A673 (cell line): Measurements from ENCODE around the gene GSG1L2. TPM values are rescaled to one million over a fixed set of nuclear protein-coding genes. Genes with fewer than 3 reads are reported as not detected.
A peak's percentile ranks its signal among the peaks of the same experiment; 100 is the strongest.

Source experiments
- BruUV-seq: library from RNA; stranded (reverse); fragments of 400-500 nt; replicated peaks from 2 replicates; lab custom pipeline; 2021; lab: Mats Ljungman, UMichigan
- CTCF ChIA-PET: fragments of 300-600 bp; sonication (Branson Sonifier 250); formaldehyde crosslinking; loops from one replicate; lab custom pipeline; 2022; ENCODE audit warnings: antibody characterized with exemption; lab: Charles Lee
- POLR2A ChIA-PET: fragments of 300-600 bp; sonication (Branson Sonifier 250); formaldehyde crosslinking; loops from one replicate; lab custom pipeline; 2022; ENCODE audit warnings: antibody characterized with exemption; ENCODE audit not compliant: low non-redundant PET; lab: Charles Lee
- DNase-seq: peaks from one replicate; pipeline ENCODE4 v3.0.0-alpha.2; 2015; ENCODE audit warnings: low spot score
- H3K27ac ChIP-seq: fragments of 200-600 bp; sonication (generic); 2 replicates; pipeline ENCODE4 v1.5.1; 2016; ENCODE audit warnings: mixed run types, low read depth, mild to moderate bottlenecking, mixed read lengths, antibody characterized with exemption, low read length; ENCODE audit not compliant: poor library complexity, severe bottlenecking
- H3K27me3 ChIP-seq: fragments of 200-600 bp; sonication (generic); replicated peaks from 2 replicates; pipeline ENCODE4 v1.6.1; 2017; ENCODE audit warnings: mixed run types, low read depth, mild to moderate bottlenecking, mixed read lengths, antibody characterized with exemption, low read length; ENCODE audit not compliant: insufficient read depth, poor library complexity
- H3K36me3 ChIP-seq: fragments of 200-600 bp; sonication (generic); 2 replicates; pipeline ENCODE4 v1.6.1; 2016; ENCODE audit warnings: mixed run types, mild to moderate bottlenecking, mixed read lengths, antibody characterized with exemption, low read length; ENCODE audit not compliant: insufficient read depth, poor library complexity, severe bottlenecking
- H3K4me1 ChIP-seq: fragments of 200-600 bp; sonication (generic); 2 replicates; pipeline ENCODE4 v1.6.1; 2017; ENCODE audit warnings: mixed run types, mild to moderate bottlenecking, mixed read lengths, antibody characterized with exemption, low read length; ENCODE audit not compliant: insufficient read depth, poor library complexity, severe bottlenecking
- H3K4me3 ChIP-seq: fragments of 200-600 bp; sonication (generic); 2 replicates; pipeline ENCODE4 v1.5.1; 2016; ENCODE audit warnings: low read depth, mixed run types, mild to moderate bottlenecking, mixed read lengths, low read length; ENCODE audit not compliant: poor library complexity, severe bottlenecking
- H3K9me3 ChIP-seq: fragments of 200-600 bp; sonication (generic); 2 replicates; pipeline ENCODE4 v1.6.1; 2016; ENCODE audit warnings: mixed run types, low read depth, mild to moderate bottlenecking, mixed read lengths, antibody characterized with exemption, low read length; ENCODE audit not compliant: poor library complexity, severe bottlenecking
- CTCF ChIP-seq: fragments of 300-800, 200-600 bp; sonication (generic); conservative IDR thresholded peaks from 2 replicates; pipeline ENCODE4 v1.5.1; 2017; ENCODE audit warnings: low read depth, mild to moderate bottlenecking, antibody characterized with exemption, low read length, moderate library complexity, mixed read lengths
- EZH2 ChIP-seq: fragments of 200-600 bp; sonication (generic); IDR thresholded peaks from 2 replicates; pipeline ENCODE4 v1.6.1; 2017; ENCODE audit warnings: borderline replicate concordance, low read depth, mild to moderate bottlenecking, mixed read lengths, antibody characterized with exemption, low read length; ENCODE audit not compliant: poor library complexity, severe bottlenecking
- intact Hi-C: fragments of 100-400 bp; cut with micrococcal nuclease; formaldehyde crosslinking; loops from one replicate; pipeline ENCODE4 v1.10.0; 2022; ENCODE audit not compliant: unreplicated experiment
- total RNA-seq: library from RNA; stranded (reverse); gene quantifications from 2 replicates; pipeline ENCODE4 v1.2.3, GENCODE V29; 2021

The GSG1L2 gene
- total RNA-seq, 1 experiment from 2014 or later: not detected

GRCh38 chr17:9771465-9771864 lies 50.4 kb downstream of the GSG1L2 start:
- Histone ChIP-seq H3K27ac (no peak overlapping the region), H3K36me3 (no peaks in the 10 kb centered on the region), H3K9me3 (no peaks in the 10 kb centered on the region), H3K4me1 (no peaks in the 10 kb centered on the region), H3K27me3 (peaks cover 15% of the 10 kb centered on the region), H3K4me3 (no peak overlapping the region)
- no peak for TF ChIP-seq EZH2
- TF ChIP-seq CTCF: no peak
- intact Hi-C loops: no loop called here
- no peak for DNase-seq
- ChIA-PET POLR2A (no interaction called here), CTCF (no interaction called here)
- no TSS peak for BruUV-seq

GRCh38 chr17:9769036-9769695 lies 52.7 kb downstream of the GSG1L2 start:
- ChIA-PET CTCF (interaction anchor here (1.0 kb wide), 2 partner anchors 25 to 40 kb away, joined by 5 to 10 read pairs; no protein-coding TSS in a partner anchor), POLR2A (no interaction called here)
- H3K9me3 ChIP-seq: no peaks in the 10 kb centered on the region
- no peaks in the 10 kb centered on the region for H3K36me3 ChIP-seq
- no peak overlapping the region for H3K4me3 ChIP-seq
- no peaks in the 10 kb centered on the region for H3K4me1 ChIP-seq
- intact Hi-C loops: no loop called here
- H3K27ac ChIP-seq: no peak overlapping the region
- TF ChIP-seq EZH2 (no peak), CTCF (no peak)
- no TSS peak for BruUV-seq
- no peak for DNase-seq
- H3K27me3 ChIP-seq: peaks cover 13% of the 10 kb centered on the region

GRCh38 chr17:9768381-9768934 lies 53.4 kb downstream of the GSG1L2 start:
- H3K27ac ChIP-seq: no peak overlapping the region
- no peak overlapping the region for H3K4me3 ChIP-seq
- intact Hi-C loops: no loop called here
- no TSS peak for BruUV-seq
- CTCF ChIA-PET: interaction anchor here (1.0 kb wide), 2 partner anchors 24 to 40 kb away, joined by 5 to 10 read pairs; no protein-coding TSS in a partner anchor
- TF ChIP-seq CTCF (peak; percentile 60), EZH2 (no peak)
- peaks cover 19% of the 10 kb centered on the region for H3K27me3 ChIP-seq
- H3K4me1 ChIP-seq: no peaks in the 10 kb centered on the region
- H3K36me3 ChIP-seq: no peaks in the 10 kb centered on the region
- no peaks in the 10 kb centered on the region for H3K9me3 ChIP-seq
- POLR2A ChIA-PET: no interaction called here
- peak; percentile 72 for DNase-seq
